Urothelium cell line (cell line): ENCODE results near the gene MYOZ1.
A peak's percentile ranks its signal among the peaks of the same experiment; 100 is the strongest.

ENCODE experiments used
- DNase-seq: peaks from one replicate; pipeline ENCODE4 v3.0.0; 2011; ENCODE audit warnings: low spot score, mixed read lengths
- FAIRE-seq: peaks from 2 replicates; lab custom pipeline; 2011; peaks lifted over from hg19 to GRCh38; lab: Jason Lieb, UNC

The MYOZ1 gene

DNA sequence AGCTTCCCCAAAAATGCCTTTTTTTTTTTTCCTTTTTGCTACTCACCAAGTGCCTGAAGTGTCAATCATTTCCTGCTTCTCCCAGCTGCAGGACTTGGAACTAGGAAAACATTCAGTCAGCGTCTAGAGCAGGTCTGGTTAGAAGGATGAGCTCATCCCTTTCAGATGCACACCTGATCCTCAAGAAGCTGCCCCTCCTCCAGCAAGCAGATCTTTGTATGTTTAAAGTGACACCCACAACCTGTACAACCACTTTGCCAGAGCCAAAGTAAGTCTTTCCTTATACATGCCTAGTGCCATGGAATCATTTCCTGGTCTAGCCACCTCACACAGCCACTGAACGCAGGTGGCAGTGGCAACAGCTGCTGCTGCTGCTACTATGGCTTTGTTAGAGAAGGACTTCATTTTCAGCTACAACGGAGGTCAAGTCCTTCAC is 39.8 kb downstream of the MYOZ1 start:
- DNase-seq (peak; percentile 76), FAIRE-seq (no peak)

- FAIRE-seq (no peak), DNase-seq (no peak)
These were observed 43.9 kb downstream of the MYOZ1 start for GRCh38 chr10:73597346-73597745.

GRCh38 chr10:73593812-73594211 is 47.5 kb downstream of the MYOZ1 start:
- DNase-seq (no peak), FAIRE-seq (no peak)

DNA sequence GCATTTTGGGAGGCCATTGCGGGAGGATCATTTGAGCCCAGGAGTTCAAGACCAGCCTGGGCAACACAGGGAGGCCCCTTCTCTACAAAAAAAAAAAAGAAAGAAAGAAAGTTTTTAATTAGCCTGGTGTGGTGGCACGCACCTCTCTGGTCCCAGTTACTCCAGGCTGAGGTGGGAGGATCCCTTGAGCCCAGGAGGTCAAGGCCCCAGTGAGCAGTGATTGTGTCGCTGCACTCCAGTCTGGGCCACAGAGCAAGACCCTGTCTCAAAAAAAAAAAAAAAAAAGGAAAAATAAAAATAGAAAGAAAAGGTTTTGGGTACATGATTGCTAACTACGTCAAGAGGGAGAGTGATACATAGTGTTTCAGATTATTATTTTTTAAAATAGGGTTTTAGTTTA is 48.2 kb downstream of the MYOZ1 start:
- FAIRE-seq (no peak), DNase-seq (no peak)

DNA sequence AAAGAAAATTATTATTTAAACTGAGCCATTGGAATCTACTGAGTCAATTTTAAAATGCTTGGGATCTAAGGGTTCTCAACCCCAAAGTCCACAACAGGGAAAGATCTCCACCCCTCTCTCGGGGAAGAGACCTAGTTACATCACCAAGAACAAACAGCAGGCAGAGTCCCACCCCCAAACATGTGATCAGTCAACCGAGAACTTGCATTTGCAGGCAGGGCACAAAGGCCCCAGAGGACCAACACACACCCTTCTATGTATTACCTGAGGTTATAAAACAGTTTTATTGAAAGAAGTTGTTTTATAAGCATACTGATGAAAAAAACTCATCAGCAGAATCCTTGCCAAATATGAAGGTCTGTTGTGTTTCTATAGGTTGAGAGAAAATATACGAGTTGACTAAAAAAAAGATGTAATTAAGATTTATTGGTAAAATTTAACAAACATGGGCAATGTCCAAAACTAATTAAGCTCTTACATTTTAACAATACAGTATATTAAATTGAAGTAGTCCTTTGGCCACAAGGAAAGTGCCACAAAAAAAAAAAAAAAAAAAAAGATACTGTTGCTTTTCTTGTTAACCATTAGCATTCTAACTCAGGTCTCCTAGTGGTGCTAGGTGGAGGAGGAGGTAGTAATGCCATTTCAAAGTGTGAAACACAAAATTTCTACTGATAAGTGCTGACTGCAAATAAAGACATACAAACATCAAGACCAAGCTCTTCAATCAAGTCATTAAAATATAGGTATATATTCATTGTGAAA is 49.2 kb downstream of the MYOZ1 start:
- DNase-seq: peak; percentile 70

DNA sequence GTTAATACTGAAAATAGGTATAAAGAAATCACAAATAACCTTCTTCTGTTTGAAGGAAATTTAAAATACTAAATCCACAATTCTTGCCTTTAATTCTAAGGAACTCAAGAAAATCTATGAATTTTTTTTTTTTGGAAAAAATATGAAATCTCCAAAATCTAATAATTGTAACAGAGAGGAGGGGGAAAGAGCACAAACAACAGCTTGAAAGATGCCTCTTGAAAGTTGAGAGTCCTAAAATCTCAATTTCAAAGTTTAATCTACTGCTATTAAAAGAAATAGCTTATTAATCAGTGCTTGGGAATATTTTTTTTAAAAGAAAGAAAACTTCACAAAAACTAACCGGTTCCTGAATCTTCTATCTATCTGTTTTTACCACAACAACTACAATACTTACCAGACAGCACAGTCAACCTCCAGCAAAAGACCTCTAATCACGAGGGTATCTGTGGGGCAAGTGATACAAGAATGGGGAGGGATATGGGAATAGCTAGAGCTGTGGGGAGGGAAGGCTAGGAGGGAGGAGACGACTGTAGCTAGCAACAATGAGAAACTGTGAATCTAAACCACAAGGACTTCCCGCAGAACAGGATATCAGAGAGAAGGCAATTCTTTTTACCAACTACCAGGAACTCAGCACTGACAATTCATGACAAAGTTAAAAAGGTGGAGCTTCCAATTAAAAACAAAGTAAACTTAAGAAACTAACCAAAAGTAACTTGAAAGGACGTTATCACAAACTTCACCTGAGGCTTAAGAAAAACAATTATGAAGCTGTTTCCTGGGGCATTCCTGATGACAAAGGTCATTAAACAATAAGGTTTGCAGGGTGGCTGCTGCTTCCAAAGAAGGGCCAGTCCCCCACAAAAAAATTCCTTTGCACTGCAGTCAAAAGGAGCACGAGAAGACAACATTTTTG is 50.1 kb downstream of the MYOZ1 start, which contains the start of gene USP54:
Gene USP54 (minus strand): TSS at position 462 of the 919 bp plus-strand sequence. CDS start 15,684 bp downstream, outside the sequence.
- DNase-seq: peak; percentile 79
- peak; percentile 20 for FAIRE-seq

More for the DNA sequence above, 49.2 kb downstream of the MYOZ1 start:
- FAIRE-seq: no peak

DNA sequence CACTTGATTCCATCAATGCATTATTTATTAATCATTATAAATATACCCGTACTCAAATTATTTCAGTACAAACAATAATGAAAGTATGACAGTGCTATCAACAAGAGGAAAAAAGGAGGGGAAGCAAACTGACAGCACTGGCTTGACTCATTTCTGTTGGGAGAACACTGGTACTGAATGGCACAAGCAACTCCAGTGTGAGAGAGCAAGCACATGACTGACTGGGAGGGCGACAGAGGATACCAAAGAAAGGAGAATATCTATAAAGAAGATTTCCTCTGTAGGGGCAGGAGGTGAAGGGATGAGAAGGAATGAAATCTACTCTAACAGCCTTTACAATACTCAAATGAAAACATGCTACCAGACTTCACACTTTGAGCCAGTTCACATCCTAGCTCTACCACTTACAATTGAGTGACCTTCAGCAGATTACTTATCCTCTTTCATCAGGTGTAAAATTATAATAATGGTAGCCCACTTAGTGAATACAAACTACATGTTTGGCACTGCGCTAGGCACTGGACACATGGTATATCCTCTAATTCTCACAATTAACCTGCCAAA is 51.6 kb downstream of the MYOZ1 start:
- FAIRE-seq (no peak), DNase-seq (peak; percentile 9)

DNA sequence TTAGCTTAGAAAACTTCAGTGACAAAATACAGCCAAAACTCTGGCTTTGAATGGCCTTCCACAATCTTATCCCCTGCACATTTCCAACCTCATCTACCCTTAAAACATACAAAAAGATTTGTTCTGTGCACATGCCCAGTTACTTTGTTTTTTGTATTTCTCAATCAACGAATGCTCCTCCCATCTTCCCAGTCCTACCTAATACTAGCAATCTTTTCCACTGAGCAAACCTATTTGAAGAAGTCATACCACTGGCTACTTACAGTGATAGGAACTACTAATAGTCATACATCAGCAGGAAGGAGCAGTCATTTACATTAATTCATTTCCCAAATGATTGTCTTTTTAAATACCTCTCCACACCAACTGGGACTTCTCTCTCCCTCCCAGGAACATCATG is 52.6 kb downstream of the MYOZ1 start:
- FAIRE-seq (no peak), DNase-seq (no peak)

GRCh38 chr10:73586583-73586984 is 54.7 kb downstream of the MYOZ1 start:
- FAIRE-seq (no peak), DNase-seq (no peak)

- FAIRE-seq: no peak
- DNase-seq: no peak
These were observed 55.9 kb downstream of the MYOZ1 start for GRCh38 chr10:73585327-73585726.

DNA sequence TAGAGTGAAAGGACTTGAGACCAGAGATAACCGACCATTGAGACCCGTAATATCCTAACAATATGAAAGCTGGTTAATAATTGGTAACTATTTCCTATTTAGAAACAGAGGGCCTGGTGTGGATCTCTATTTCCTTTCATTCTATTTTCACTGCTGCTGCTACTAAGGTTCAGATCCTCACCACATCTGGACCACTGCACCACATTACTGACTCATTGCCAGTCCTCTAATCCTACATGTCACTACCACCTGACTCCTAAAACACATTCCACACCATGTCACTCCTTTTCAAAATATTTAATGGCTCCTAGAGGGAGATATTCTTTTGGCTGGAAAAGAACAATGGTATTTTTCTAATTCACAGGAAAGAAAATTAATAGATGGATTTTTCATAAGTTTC is 56.5 kb downstream of the MYOZ1 start:
- FAIRE-seq: no peak
- peak; percentile 10 for DNase-seq

GRCh38 chr10:73581918-73582317 is 59.4 kb downstream of the MYOZ1 start:
- FAIRE-seq (no peak), DNase-seq (no peak)
